ENCODE data around the gene IFITM5.
"Not testable (repeated sequence)": the region's sequence is repeated elsewhere in the genome, so short reads cannot be mapped to it uniquely, and the experiment has no call there.

IFITM5 gene

DNA sequence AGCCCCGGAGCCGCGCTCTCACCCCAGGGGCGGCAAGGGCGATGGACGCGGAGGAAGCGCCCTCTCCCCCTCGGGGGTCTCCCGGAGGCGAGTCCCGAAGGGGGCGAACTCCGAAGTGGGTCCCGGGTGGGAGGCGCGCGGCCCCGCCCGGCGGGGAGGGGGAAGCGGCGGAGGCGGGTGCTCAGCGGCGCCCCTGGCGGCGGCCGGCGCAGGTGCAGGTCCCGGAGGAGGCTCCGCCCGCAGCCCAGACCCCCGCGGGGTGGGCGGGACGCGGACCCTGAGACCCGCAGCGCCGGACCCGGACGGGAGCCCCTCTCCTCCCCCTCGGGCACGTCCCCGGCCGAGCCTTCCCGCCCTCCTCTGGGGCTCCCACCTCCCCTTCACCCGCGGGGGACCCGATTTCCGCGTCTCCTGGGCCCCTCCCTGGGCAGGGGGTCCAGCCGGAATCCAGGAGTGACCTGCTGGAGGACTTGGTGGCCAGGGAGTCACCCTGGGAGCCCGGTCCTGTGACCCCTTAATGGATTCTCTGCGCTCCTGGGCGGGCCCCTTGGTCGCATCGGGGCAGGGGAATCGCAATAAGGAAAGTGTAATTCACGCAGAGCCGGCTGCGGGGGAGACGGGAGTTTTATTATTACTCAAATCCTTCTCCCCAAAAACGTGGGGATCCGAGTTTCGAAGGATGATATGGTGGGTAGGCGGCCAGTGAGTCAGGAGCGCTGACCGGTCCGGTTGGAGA is 11.9 kb upstream of the IFITM5 start:
- not testable (repeated sequence) for DNase-seq

DNA sequence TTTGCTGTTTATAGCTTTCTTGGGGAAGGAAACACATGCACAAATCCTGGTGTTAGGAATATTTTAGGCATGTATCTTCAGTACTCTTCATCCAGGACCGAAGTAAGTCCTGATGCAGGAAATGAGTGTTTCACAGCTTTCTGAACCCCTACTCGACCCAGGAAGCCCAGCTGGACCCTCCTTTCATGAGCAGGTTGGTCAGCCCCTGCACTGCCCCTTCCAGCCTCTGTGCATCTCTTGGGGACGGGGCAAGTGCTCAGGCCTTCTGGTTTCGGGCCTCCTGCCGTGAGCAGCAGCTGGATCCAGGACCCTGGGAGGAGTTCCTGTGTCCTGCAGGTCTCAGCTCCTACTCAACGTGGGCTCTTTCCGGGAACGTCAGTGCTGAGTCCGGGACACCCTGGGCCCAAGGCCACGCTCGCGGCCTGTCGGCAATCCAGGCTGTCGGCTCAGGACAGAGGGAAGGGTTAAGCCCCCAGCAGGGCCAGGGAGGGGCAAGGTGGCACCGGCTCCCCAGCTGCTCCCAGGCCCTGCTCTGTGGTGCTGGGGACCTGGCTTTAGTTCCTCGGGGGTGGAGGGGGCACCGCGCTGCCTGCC is 10.8 kb upstream of the IFITM5 start:
- DNase-seq = not testable (repeated sequence)

DNA sequence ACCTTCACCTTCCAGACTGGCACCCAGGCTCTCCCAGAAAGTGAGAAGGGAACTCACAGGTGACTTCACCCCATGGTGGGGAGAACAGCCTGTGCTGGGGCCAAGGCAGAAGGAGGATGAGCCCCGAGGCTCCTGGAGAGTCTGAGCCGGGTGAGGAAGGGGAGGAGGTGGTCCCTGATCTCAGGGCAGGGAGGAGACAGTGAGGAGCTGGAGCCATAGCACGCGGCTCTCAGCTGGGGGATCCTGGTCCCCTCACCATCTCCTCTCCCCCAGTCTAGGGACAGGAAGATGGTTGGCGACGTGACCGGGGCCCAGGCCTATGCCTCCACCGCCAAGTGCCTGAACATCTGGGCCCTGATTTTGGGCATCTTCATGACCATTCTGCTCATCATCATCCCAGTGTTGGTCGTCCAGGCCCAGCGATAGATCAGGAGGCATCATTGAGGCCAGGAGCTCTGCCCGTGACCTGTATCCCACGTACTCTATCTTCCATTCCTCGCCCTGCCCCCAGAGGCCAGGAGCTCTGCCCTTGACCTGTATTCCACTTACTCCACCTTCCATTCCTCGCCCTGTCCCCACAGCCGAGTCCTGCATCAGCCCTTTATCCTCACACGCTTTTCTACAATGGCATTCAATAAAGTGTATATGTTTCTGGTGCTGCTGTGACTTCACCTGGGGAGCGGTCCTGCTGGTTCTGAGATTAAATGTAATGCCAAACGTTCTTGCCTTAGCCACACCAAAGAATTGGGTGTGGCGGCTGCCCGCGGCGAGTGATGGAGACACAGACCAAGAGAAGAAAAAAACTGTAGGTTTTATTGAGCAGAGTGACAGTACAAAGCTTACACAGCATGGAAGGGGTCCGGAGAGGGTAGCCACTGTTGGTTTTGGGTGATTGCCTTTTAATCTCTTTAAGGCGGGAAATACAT is 9.7 kb upstream of the IFITM5 start:
- DNase-seq = not testable (repeated sequence)

DNA sequence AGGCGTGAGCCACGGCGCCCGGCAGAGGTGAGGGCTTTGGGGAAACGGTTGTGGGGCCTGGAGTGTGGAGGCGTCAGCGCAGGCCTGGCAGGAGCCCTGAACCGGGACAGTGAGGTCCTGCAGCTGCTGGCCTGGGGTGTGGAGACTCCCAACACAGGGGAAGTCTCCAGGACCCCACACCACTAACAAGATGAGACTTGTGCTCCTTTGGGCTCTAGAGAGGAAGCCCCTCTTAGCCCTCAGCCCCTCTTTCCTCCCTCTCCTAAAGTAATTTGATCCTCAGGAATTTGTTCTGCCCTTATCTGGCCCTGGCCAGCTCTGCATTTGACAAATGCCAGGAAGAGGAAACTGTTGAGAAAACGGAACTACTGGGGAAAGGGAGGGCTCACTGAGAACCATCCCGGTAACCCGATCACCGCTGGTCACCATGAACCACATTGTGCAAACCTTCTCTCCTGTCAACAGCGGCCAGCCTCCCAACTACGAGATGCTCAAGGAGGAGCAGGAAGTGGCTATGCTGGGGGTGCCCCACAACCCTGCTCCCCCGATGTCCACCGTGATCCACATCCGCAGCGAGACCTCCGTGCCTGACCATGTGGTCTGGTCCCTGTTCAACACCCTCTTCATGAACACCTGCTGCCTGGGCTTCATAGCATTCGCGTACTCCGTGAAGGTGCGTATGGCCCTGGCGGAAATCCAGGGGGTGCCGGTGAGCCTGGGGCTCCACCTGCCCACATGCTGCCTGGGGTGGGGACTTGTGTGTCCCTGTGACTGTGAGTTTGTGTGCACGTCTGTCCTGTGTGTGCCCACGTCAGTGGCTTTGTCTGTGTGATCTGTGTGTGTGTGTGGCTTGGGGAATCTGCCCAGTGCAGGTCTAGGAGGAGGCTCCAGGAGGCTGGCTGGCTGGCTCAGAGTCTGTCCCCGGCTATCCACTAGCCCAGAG is 8.7 kb upstream of the IFITM5 start, which contains the start of gene IFITM2:
IFITM2 (plus strand) TSS at position 51 of the 943 bp plus-strand sequence; CDS start at position 428, 377 bp downstream.
- DNase-seq = not testable (repeated sequence)

DNA sequence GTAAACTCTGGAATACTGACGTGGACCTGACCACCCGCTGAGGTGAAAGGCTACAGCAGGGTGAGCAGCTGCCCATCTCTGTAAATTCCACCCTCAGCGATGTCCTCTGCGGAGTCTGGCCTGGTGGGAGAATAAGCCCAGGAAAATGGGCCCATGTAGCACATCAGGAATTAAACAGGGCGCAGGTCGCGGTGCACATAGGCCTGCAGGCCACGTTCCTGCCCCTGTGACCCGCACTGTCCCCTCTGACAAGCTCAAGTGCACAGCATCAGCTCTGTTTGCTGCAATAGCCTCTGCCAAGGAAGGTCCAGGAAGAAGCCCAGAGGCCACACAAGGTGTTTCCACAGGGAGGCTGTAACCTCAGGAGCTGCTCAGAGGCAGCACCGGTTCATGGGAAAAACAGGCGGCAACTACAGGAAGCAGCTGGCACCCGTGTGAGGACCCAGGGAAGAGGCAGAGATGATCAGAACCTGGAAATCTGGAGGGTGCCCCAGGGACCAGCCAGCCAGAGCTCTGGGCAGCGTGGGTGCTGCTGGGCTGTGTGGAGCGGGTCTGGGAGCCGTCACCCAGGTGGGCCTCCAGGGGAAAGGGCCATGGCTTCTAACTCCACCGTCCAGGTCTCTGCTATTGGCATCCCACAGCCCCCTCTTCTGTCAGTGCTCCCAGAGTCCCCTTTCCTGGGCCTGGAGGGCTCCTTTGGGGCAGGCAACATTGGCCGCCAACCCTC is 7.5 kb upstream of the IFITM5 start:
- DNase-seq = no peak

DNA sequence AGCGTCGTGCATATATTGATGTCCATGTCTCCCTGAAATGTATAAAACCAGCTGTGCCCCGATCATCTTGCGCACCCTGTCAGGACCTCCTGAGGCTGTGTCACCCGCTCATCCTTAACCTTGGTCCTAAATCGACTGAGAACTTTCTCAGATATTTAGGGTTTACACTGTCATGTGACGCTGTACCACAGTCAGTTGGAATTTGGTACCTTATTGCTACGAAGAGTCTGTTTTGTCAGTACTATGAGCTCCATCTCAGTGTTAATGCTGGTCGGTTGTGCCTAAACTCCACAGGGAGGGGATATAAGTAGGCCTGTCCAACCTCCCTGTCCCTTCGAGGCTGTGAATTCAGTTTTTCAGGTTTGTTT is 6.5 kb upstream of the IFITM5 start:
- DNase-seq = no peak

DNA sequence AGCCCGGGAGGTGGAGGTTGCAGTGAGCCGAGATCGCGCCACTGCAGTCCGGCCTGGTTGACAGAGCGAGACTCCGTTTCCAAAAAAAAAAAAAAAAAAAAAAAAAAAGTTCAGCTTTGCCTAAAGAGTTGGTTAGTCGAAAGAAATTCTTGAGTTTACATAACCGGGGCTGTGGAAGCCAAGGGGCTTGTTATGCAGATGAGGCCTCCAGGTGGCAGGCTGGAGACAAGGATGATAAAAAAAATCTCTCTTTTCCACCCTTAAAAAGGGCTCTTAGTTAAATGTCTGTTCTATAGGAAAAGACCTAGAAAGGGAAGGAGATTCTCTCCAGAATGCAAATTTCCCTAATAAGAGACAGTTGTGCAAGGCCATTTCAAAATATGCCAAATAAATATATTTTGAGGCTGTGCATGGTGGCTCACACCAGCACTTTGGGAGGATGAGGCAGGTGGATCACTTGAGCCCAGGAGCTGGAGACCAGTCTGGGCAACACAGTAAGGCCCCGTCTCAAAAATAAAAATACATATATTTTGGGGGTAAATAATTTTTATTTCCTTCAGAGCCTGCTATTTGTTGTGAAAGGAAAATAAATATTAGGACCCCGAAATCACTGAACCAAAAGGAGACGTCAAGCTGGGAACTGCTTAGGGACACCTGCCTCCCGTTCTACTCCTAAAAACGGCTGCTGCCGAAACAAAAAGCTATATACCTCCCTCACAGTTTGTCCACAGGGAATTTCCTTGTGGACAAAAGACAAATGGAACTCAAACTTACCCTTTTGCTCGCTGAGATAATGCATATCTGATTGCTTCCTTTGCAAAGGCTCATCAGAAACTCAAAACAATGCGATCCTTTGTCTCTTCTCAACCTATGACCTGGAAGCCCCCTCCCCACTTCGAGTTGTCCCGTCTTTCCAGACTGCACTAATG is 5.9 kb upstream of the IFITM5 start:
- DNase-seq = no peak

DNA sequence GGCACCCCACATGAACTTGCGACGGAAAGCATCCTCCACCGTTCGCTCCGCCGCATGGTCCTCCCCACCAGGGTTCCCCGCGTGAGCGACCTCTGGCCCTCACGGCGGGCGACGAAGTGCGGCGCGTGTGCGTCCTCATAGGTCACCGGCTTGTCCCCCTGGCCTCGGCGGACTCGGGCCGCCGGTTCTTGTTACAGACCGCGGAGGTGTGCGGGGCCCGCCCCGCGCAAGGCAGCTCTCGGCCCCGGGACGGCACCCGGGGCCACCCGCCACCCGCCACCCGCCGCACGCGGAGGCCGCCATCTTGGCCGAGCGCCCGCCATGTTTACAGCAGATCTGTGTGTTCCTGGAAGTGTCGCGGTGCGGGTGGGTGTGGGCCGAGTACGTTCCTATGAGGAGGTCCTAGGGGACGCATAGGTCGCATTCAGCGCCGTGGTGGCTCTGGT is 4.8 kb upstream of the IFITM5 start:
- DNase-seq = no peak

DNA sequence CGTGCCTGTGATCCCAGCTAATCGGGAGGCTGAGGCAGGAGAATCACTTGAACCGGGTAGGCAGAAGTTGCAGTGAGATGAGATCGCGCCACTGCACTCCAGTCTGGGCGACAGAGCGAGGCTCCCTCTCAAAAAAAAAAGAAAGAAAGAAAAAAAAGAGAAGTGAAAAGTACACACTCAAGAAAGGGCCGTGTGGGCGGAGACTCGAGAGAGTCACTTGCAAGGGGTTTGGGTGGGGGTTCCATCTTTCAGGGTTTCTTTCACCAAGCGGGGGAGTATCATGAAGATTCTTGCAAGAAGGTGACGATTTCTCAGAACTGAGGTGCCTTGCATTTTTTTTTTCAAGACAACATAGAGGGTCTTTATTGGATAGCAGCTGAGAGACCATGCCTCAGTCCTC is 4.0 kb upstream of the IFITM5 start:
- DNase-seq = no peak

DNA sequence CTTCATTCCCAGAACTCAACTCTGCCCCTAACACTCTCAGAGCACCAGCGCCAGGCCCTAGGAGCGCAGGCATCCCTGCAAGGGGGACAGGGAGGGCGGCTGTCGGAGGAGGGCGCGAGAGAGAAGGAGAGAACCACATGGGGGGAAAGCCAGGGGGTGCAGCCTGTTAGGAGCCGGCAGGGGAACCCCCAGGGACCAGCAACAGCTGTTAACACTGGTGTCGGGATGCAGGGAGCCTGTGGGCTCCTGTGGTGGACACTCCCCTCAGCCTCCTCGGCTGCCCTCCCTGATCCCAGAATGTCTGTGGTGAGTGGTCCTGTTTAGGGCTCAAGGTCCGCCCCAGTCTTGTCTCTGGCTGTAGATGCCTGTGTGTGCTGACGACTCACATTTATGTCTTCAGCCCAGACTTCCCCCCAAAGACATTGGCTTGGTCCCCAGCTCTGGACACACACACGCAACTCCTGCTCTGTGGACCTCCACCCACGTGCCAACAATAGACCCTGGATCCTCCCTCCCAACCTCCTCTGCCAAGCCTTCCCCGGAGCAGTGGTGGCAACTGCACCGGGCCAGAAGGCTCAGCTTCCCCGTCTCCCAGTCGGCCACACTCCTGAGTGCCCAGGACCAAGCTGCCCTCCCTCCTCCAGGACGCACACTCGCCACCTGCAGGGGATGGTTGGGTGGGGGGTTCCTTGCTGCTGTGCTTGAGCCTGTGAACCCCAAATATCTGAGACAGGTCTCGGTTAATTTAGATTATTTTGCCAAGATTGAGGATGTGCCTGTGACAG is 817 bp upstream of the IFITM5 start:
- DNase-seq = no peak

DNA sequence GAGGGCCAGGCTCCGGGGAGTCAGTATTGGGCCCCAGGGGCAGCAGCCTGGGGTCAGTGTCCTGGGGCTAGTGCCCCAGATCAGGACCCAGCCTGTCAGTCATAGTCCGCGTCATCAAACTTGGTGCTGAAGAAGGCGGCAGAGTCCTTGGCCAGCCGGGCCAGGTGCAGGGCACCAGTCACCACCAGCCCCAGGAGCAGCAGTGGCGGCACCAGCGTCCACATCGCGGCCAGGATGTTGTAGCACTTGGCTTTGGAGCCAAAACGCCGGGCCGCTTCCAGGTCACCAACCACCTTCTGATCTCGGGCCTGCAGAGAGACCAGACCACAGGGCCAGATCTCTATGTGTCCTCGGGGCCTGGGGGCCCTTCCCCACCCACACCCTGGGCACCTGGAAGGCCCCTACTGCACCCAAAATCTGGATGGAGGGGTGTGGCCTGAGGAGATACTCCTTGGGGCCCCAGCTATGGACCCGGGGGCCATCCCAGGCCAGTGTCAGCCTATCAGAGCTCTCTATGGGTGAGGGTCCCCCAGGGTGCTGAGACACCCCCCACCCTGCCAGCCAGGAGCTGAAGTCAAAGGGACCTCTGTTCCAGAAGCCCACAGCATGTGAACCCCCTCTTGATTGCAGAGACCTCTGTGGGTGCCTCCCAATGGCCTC is 790 bp downstream of the IFITM5 start:
- DNase-seq = no peak

DNA sequence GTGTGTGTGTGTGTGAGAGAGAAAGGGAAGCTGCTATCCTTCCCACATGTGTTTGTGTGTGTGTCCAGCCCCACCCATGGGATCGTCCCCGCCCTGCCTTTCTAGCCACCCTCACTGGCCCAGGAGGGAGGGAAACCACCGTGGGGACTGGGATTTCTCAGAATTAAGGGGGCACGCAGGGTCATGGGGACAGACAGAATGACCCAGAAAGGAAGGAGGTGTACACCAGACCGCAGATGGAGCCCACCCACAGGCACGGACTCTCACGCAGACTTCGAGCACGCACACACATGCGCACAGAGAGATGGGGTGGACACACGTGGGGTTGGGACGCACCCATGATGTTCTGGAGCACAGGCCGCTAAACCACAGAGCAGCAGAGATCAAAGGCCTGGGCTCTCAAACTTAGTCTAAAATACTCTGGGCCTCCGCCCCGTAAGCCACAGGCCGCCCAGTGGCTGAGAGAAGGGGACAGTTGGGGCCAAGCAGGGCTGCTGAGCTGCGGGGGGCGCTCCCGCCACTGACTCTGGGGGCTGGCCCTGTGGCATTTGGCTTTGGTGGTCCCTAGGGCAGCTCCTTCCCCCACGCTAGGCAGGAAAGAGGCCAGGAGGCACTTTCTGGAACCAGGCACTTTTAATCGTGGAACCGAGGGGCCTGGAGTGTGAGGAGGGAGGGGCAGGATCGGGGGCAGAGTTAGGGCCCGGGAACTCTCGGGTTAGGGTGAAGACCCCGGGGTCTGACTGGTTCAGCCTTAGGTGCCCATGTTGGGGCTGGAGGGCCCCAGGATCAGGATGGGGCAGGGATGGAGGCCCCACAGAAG is 1.5 kb downstream of the IFITM5 start:
- DNase-seq = no peak

DNA sequence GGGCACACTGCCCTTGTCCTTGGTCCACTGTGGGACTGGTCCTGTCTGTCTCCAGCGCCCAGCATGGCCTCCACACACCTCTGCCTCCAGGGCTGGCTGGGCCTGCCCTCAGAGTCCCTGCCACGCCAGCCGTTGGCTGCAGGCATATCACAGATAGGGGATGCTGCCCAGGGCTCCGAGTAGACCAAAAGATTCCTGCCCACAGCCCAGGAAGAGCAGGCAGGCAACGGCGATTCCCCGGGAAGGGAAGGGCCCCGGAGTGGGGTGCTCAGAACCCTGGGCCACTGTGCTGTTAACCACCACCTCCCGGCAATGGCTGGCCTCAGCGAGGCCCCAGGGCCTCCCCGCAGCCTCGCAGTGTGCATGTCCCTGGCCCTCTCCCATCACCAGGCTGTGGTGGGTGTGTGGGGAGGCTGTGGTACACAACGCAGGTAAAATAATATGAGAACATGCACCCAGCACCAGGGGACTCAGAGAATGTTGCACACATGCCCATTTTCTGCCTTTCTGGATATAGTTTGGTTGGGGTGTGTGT is 2.2 kb downstream of the IFITM5 start:
- no peak for DNase-seq

DNA sequence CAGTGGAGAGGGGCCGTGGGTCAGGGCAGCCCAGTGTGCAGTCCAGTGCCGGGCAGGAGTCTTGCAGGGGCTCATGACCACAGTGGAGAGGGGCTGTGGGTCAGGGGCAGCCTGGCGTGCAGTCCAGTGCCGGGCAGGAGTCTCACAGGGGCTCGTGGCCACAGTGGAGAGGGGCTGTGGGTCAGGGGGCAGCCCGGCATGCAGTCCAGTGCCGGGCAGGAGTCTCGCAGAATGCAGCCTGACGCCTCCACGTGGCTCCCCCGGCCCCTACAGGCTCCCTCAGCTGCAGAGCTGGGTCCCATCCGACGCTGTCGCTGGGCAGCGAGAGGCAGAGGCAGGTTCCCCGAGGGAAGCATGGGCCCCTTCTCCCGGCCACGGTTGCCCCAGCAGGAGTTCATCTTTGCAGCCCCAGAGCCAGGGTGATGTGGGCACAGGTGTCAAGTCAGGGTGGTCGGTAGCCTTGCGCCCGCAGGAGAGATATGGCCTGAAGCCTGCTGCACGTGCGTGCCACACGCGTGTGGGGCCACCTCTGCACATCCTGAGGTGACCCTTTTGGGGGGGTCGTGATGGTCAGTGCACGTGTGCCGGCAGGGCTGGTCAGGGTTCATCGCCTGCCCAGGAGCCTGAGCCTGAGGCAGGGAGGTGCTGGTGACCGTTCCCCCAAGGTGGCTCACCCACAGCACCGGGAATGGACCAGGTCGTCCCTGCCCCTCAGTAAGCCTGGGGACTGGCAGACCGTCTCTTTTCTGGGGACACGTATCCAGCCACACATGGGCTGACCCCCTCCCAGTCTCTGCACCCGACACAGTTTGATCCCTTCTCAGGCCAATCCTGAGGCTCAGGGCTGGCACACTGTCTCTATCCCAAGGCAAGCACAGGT is 2.9 kb downstream of the IFITM5 start:
- DNase-seq = no peak

DNA sequence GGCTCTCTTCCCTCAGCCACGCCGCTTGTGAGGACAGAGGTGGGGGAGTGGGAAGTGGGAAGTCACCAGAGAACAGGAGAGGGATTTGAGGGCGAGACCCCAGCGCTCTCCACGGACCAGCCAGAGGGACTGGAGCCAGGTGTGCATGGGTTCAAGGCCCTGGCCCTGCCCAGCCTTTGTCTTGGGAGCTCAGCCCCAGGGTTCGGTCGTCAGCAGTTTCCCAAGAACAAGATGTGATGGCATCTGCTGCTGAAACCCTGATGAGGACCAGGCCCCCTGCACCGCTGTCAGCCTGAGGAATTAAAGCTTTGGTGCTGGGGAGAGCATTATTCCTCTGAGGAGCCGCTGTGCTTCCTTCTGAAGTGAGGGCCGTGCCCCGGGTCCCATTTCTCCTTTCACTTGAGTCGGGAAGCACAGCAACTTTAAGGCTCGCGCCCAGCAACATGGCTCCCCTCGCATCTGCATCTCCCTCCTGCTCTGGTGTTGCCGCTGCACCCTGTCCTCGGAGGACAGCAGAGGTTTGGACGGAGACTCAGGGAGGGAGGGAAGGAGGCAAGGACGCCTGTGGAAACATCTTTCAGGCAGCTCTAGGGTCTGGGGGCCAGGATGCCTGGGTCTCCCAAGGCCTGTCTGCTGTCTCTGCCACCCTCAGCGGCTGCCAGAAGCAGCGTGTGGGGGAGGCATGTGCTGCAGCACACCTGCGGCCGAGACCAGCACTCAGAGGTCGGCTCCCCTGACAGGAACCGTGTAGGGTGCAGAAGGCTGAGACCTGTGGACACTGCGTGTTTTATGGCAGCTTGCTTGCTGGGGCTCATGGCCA is 3.8 kb downstream of the IFITM5 start:
- DNase-seq = no peak

DNA sequence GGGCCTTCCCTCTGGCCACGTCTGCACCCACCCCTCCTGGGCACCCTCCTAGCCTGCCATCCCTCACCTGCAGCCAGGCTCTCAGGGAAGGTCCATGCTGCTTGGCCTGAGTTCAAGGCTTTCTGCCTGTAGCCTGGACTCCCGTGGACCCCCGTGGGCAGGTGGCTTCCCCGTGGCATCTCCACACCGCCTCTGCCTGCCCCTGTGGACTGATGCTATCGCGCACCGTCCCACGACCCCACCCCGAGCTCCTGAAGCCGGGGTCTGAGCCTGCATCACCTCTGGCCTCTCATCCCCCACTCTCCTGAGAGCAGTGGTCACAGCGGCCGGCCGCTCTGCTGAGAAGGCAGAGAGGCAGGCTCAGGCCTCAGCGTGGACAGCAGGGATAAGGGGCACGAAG is 4.5 kb downstream of the IFITM5 start:
- DNase-seq = no peak
